MV-4-11 (cell line): ENCODE data around the gene PNPLA8.
A peak's percentile ranks its signal among the peaks of the same experiment; 100 is the strongest.
"Not testable (repeated sequence)": the region's sequence is repeated elsewhere in the genome, so short reads cannot be mapped to it uniquely, and the experiment has no call there.

Source experiments
- DNase-seq: peaks from one replicate; lab custom pipeline; 2025; lab: John Stamatoyannopoulos, UW

The PNPLA8 gene

GRCh38 chr7:108467391-108467790 is 58.5 kb downstream of the PNPLA8 start:
- DNase-seq, result no peak

DNA sequence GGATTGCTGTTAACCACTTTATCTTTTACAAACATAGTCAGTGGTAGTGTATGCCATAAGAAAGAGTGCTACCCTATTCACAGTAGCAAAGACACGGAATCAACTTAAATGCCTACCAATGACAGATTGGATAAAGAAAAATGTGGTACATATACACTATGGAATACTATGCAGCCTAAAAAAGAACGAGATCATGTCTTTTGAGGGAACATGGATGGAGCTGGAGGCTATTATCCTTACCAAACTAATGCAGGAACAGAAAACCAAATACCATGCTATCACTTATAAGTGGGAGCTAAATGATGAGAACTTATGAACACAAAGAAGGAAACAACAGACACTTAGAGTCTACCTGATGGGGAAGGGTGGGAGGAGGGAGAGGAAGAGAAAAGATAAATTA is 59.6 kb downstream of the PNPLA8 start:
- not testable (repeated sequence) for DNase-seq

DNA sequence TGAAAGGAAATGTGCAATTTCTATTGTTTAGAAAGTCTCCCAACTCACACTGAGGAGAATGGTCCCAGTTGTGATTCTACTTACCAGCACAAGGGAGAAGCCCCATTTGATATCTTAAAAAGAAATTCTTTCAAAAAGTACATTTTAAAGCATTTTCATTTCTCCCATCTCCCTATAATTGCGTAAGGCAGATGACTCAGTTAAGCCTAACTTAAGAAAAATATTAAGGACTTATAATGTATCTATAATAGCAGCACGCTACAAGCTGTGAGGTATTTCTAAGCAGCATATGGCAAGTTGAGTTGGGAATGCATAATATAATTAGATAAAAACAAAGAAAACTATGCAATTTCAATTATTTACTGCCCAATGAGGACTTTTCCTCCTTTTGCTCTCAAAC is 61.2 kb downstream of the PNPLA8 start:
- no peak for DNase-seq

DNA sequence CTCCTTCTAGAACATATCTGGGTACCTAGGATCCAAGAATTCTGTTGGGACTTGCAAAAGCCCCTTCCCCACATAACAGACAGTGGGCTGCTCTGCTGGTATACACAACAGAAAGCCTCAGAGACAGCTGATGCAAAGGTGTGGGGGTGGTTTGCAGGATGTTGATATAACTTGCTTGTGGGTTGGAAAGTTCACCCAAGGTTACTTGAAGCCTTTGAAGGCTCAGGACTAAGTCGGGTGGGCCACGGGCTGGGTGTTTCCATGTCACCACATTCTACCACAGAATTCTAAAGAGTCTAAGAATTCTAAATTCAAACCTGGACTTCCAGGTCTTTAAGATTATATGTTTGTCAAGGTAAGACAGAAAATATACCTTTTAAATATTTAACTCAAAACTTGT is 62.3 kb downstream of the PNPLA8 start:
- DNase-seq, result no peak

- no peak for DNase-seq
These were observed 64.1 kb downstream of the PNPLA8 start for GRCh38 chr7:108461840-108462239.

DNA sequence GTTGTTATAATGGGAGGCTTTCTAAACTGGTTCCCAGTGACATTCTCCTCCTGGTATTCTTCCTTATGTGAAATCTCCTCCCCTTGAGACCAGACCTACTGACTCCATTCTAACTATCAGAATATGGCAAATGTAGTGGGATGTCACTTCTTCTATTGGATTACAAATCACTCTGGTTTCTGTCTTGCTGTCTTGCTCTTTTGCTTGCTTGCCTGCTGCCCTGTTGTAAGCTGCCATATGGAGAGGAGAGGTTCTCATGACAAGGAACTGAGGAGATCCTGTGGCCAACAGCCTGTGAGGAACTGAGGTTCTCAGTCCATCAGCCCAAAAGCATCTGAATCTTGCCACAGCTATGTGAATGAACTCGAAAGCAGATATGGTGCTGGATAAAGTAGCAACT is 65.0 kb downstream of the PNPLA8 start:
- no peak for DNase-seq

DNA sequence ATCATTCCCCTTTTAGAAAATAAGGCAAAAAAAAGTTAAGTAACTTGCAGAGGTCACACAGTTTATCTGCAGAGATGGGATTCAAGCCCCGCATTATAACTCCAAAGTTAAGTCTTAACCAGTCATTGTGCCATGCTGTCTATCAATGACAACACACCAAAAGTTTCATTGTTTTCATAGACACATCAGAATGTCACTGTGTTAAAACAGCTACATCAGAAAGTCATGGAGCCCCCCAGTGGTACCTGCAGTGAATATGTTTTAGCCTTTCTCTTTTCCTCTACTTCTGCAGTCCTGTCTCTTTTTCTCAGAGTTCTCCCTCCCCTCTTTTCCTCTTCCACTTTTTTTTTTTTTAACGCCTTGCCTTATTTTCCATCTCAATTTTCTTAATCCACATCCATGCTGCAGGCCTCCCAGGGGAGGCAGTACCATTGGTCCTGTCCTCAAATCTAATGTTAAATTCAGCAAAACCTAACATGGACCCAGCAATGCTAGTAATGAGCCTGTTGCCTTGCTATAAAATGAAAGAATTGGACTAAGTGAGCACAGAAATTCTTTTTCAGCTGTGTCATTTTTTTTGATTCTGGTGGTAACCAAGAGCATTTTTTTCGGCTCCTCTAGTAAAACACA is 65.9 kb downstream of the PNPLA8 start:
- peak; percentile 17 for DNase-seq

DNA sequence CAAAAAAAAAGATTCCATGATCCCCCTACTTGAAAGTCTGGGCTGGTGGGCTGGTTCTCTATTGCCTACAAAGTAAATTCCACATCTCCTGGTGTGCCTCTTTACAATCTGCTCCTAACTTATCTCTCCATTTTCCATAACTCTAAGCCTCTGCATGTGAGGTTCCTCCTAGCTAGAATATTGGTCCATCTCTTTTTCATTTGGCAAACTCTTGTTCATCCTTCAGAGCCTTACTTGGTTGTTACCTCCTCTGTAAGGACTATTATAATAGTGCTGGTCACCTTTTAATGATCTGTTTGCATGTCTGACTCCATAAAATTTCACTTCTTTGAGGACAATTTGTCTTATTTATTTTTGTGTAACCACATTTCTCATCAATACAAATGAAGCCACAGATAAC is 68.1 kb downstream of the PNPLA8 start:
- DNase-seq, result no peak

DNA sequence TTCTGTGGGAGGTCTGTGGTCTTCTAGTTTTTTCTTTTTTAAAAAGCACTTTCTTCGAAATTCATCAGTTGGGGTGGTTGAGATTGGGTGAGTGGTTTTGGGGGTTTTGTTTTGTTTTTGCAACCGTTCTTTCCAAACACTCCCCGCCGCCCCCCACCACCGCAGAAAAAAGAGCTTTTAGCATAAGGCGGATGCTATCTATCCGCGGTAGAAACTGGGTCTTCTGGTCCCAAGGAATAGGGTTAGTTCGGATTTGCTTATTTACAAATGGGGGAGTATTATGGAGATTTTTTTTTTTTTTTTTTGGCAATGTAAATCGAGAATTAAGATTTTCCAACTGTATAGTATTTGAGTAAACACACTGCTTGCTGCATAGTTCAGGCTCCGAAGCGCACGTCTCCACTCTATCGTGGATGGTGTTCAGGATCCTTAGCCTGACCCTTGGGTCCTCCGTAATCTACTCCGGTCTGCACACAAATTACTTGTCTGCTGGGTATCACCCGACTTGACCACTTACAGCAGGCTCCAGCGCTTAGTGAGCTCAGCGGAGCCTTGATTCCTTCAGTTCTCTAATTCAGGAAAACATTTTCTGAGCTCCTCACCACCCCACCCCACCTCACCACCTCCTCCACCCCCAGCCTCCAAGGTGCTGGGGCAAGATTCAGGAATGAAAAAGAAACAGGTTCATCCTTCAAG is 68.9 kb downstream of the PNPLA8 start:
- no peak for DNase-seq

DNA sequence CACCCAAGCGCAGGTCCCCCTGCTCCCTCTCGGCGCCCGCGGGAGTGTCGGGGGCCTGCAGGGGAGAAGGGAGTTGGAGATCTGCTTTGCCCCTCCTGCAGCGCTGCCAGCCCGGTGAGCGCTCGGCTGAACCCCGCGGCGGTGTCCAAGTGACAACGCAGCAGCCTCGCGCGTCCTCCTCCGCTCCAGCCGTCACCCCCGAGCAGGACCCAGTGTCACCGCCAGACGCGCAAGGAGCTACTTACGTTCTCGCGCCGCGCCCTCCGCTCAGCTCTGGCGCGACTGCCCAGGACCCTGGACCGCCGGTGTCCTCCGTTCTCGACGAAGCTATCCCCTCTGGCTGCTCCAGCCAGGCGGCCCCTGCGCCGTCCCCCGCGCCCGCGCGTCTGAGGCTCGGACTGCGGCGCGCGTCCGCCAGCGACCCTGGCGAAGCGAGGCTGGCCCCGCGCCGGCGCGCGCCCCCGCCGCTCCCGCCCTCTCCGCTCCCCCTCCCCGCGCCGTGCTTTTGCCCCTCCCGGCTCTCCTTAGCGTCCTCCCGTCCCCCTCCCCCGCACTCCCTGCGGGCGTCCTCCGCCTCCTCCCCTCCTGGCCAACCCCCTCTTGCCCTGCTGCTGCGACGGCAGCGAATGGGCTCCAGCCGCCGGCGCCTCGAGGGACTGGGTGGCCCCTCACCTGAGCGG is 69.8 kb downstream of the PNPLA8 start, which contains the start of gene NRCAM:
Gene NRCAM (minus strand): TSS at position 439 of the 680 bp plus-strand sequence. CDS start 216,372 bp downstream, outside the sequence.
- no peak for DNase-seq

- DNase-seq, result no peak
These were observed 70.4 kb downstream of the PNPLA8 start for GRCh38 chr7:108455551-108455997.

- no peak for DNase-seq
These were observed 71.0 kb downstream of the PNPLA8 start for GRCh38 chr7:108454674-108455550.

DNA sequence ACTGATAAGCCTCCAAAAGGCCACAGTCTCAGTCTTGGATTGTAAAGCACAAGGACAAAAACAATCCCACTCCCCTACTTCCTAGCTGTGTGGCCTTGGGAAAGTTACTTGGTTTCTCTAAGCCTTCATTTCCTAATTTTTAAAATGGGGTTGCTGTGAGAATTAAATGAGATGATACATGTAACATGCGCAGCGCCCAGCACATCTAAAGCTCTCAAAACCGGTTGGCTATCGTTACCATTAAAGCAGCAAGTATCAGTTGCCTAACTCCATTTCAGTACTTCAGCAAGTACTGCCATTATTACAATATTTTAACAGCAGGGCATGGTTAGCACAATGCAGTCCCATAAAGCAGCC is 71.6 kb downstream of the PNPLA8 start:
- no peak for DNase-seq

DNA sequence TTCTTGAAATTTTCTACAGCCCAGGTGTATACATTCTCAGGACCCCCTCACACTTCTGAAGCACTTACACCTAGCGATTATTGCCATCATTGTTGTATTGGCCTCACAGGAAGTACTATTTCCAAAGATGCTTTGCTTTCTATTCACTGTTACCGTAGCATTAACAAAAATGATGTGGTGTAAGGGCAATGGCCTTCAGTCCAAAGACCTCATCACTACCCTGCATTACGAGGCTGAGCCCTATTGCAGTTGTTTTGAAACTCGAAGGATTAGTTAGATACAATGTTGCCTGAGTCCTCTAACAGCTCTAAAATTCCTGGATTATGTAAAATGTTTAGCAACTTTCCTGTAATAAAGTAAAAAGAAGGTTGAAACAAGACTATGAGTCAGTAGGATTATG is 72.6 kb downstream of the PNPLA8 start:
- DNase-seq, result no peak

- DNase-seq, result peak; percentile 1
These were observed 73.2 kb downstream of the PNPLA8 start for GRCh38 chr7:108452707-108453106.

GRCh38 chr7:108451296-108451848 is 74.6 kb downstream of the PNPLA8 start:
- no peak for DNase-seq

GRCh38 chr7:108450160-108450559 is 75.8 kb downstream of the PNPLA8 start:
- no peak for DNase-seq

DNA sequence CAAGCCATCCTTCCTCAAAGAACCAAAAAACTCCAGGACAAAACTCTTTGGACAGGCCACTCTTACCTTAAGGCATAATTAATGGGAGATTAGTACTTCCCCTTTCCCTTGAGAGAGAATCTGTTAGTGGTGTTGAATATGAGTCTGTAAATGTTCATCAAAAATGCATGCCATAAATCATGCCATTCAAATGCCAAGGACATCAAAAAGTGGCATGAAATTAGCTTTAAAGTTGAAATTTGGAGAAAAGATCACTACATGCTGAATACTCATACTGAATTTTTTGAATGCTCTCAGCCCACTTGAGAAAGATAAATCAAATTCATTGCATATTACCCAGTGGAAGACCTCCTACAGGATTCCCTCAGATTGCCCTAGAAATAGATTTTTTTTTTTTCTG is 76.4 kb downstream of the PNPLA8 start:
- no peak for DNase-seq

GRCh38 chr7:108448584-108449505 is 77.1 kb downstream of the PNPLA8 start:
- no peak for DNase-seq

DNA sequence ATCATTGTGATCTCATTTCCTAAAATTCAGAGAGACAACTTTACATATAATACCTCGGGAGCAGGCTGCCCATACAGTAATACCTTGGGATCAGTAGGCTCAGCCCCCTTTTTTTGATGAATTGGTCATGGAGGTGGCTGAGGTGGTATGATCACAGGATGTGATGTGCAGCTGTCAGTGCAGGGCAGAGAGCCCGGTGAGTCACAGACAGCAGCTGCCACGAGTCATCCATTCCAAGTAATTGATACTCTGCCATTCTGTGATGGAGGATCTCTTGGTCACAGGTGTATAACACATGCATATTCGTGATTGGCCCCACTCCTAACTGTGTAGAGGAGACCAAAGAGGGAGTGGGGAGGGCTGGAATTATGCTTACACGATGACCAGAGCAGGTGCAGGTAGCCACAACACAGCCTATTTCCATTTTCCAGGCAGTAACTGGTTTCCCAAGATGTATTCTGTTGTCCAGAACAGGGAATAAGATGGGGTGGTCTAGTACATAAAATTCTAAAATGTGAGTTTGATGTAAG is 83.8 kb downstream of the PNPLA8 start:
- DNase-seq, result no peak
